ENCODE measurements around the gene ADK.

ADK gene

DNA sequence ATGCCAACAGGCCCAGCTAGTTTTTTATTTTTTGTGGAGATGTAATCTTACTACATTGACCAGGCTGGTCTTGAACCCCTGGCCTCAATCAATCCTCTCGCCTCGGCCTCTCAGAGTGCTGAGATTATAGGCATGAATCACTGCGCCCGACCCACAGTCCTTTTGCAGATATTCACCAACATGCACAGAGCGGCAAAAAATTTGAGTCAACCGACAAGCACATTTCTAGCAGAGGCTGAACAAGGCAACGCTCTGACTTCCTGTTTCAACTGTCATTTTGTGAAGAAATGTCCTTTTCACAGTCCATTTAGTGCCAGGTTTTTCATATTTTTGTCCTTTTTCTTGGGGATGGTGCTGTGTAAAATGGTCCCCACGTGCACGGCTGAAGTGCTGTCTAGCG is 604.3 kb downstream of the ADK start:
- DNase-seq (ENCODE audit: extremely low read depth in 1 of 2, low read depth in 1 of 2): no peak

Data from activated CD8-positive, alpha-beta memory T cell treated with anti-CD3 and anti-CD28 coated beads for 1 hour (primary cell).